ENCODE measurements around the gene ARPC5. TPM values are rescaled to one million over a fixed set of nuclear protein-coding genes. Genes with fewer than 3 reads are reported as not detected.

Gene ARPC5
- total RNA-seq, 1 experiment from 2014 or later = 68.8 TPM

GRCh38 chr1:183653876-183654451 is 18.4 kb upstream of the ARPC5 start:
- Histone ChIP-seq H3K9me3 (replicated peaks) (no peaks in the 10 kb centered on the region), H3K36me3 (no peaks in the 10 kb centered on the region), H3K27ac (no peak overlapping the region), H3K27me3 (no peaks in the 10 kb centered on the region), H3K4me1 (peaks cover 10% of the 10 kb centered on the region; the same call in 1 of the 2 replicates), H3K4me3 (no peak overlapping the region)
- DNase-seq = no peak

GRCh38 chr1:183653462-183653794 is 17.8 kb upstream of the ARPC5 start:
- H3K36me3 ChIP-seq = no peaks in the 10 kb centered on the region
- H3K27ac ChIP-seq = no peak overlapping the region
- DNase-seq = no peak
- no peaks in the 10 kb centered on the region for H3K9me3 ChIP-seq (replicated peaks)
- no peaks in the 10 kb centered on the region for H3K27me3 ChIP-seq
- no peak overlapping the region for H3K4me3 ChIP-seq
- H3K4me1 ChIP-seq = peaks cover 10% of the 10 kb centered on the region; the same call in 1 of the 2 replicates

GRCh38 chr1:183652547-183653461 is 17.2 kb upstream of the ARPC5 start, which contains the start of gene APOBEC4:
Gene APOBEC4, minus strand, starts transcription at chr1:183653316. Its CDS starts 4,535 bp downstream, at chr1:183648781.
- H3K4me1 ChIP-seq = peaks cover 10% of the 10 kb centered on the region; the same call in 1 of the 2 replicates
- H3K4me3 ChIP-seq = no peak within 1 kb of the TSS
- H3K36me3 ChIP-seq = no peaks in the 10 kb centered on the region
- H3K27ac ChIP-seq = no peak within 1 kb of the TSS
- DNase-seq = no peak
- H3K9me3 ChIP-seq (replicated peaks) = no peaks in the 10 kb centered on the region
- H3K27me3 ChIP-seq = no peaks in the 10 kb centered on the region

- H3K27ac ChIP-seq = no peak overlapping the region
- no peak for DNase-seq
- peaks cover 10% of the 10 kb centered on the region; the same call in 1 of the 2 replicates for H3K4me1 ChIP-seq
- no peaks in the 10 kb centered on the region for H3K27me3 ChIP-seq
- no peaks in the 10 kb centered on the region for H3K36me3 ChIP-seq
- H3K9me3 ChIP-seq (replicated peaks) = no peaks in the 10 kb centered on the region
- no peak overlapping the region for H3K4me3 ChIP-seq
Measured at GRCh38 chr1:183652107-183652506, 16.5 kb upstream of the ARPC5 start.

GRCh38 chr1:183651612-183652011 is 16.0 kb upstream of the ARPC5 start:
- no peak overlapping the region for H3K4me3 ChIP-seq
- H3K36me3 ChIP-seq = no peaks in the 10 kb centered on the region
- no peaks in the 10 kb centered on the region for H3K27me3 ChIP-seq
- no peak overlapping the region for H3K27ac ChIP-seq
- DNase-seq = no peak
- H3K4me1 ChIP-seq = peaks cover 10% of the 10 kb centered on the region; the same call in 1 of the 2 replicates
- H3K9me3 ChIP-seq (replicated peaks) = no peaks in the 10 kb centered on the region

- H3K27ac ChIP-seq = no peak overlapping the region
- DNase-seq = no peak
- H3K4me3 ChIP-seq = no peak overlapping the region
- no peaks in the 10 kb centered on the region for H3K36me3 ChIP-seq
- H3K27me3 ChIP-seq = no peaks in the 10 kb centered on the region
- no peaks in the 10 kb centered on the region for H3K9me3 ChIP-seq (replicated peaks)
- no peaks in the 10 kb centered on the region for H3K4me1 ChIP-seq
Measured at GRCh38 chr1:183648042-183648441, 12.5 kb upstream of the ARPC5 start.

- Histone ChIP-seq H3K27me3 (no peaks in the 10 kb centered on the region), H3K9me3 (replicated peaks) (no peaks in the 10 kb centered on the region), H3K4me3 (no peak overlapping the region), H3K27ac (no peak overlapping the region), H3K4me1 (no peaks in the 10 kb centered on the region), H3K36me3 (no peaks in the 10 kb centered on the region)
- no peak for DNase-seq
Measured at GRCh38 chr1:183646776-183647175, 11.2 kb upstream of the ARPC5 start.

GRCh38 chr1:183645531-183645930 is 9.9 kb upstream of the ARPC5 start:
- H3K27me3 ChIP-seq = no peaks in the 10 kb centered on the region
- H3K27ac ChIP-seq = no peak overlapping the region
- no peak for DNase-seq

GRCh38 chr1:183642166-183642565 is 6.6 kb upstream of the ARPC5 start:
- DNase-seq = no peak
- H3K36me3 ChIP-seq = no peaks in the 10 kb centered on the region
- no peaks in the 10 kb centered on the region for H3K9me3 ChIP-seq (replicated peaks)
- no peak overlapping the region for H3K4me3 ChIP-seq
- no peak overlapping the region for H3K27ac ChIP-seq
- H3K4me1 ChIP-seq = no peaks in the 10 kb centered on the region
- no peaks in the 10 kb centered on the region for H3K27me3 ChIP-seq

More at GRCh38 chr1:183645531-183645930, 9.9 kb upstream of the ARPC5 start:
- H3K4me1 ChIP-seq = no peaks in the 10 kb centered on the region
- H3K4me3 ChIP-seq = no peak overlapping the region
- H3K9me3 ChIP-seq (replicated peaks) = no peaks in the 10 kb centered on the region
- no peaks in the 10 kb centered on the region for H3K36me3 ChIP-seq

GRCh38 chr1:183640193-183640592 is 4.6 kb upstream of the ARPC5 start:
- no peak overlapping the region for H3K27ac ChIP-seq
- H3K4me1 ChIP-seq = no peaks in the 10 kb centered on the region
- no peaks in the 10 kb centered on the region for H3K9me3 ChIP-seq (replicated peaks)
- DNase-seq = no peak
- H3K36me3 ChIP-seq = no peaks in the 10 kb centered on the region
- no peak overlapping the region for H3K4me3 ChIP-seq
- no peaks in the 10 kb centered on the region for H3K27me3 ChIP-seq

GRCh38 chr1:183638649-183639387 is 3.2 kb upstream of the ARPC5 start:
- Histone ChIP-seq H3K27ac (no peak overlapping the region), H3K27me3 (no peaks in the 10 kb centered on the region), H3K36me3 (no peaks in the 10 kb centered on the region), H3K4me3 (no peak overlapping the region), H3K9me3 (replicated peaks) (no peaks in the 10 kb centered on the region), H3K4me1 (peaks cover 5% of the 10 kb centered on the region; the same call in 1 of the 2 replicates)
- no peak for DNase-seq

- no peaks in the 10 kb centered on the region for H3K9me3 ChIP-seq (replicated peaks)
- H3K27ac ChIP-seq = no peak overlapping the region
- no peak overlapping the region for H3K4me3 ChIP-seq
Measured at GRCh38 chr1:183636783-183637182, 1.2 kb upstream of the ARPC5 start.

GRCh38 chr1:183636334-183636682 is 725 bp upstream of the ARPC5 start:
- H3K27ac ChIP-seq = no peak overlapping the region

More at GRCh38 chr1:183636783-183637182, 1.2 kb upstream of the ARPC5 start:
- no peaks in the 10 kb centered on the region for H3K27me3 ChIP-seq
- peaks cover 5% of the 10 kb centered on the region; the same call in 1 of the 2 replicates for H3K4me1 ChIP-seq
- DNase-seq = no peak
- H3K36me3 ChIP-seq = 0 out of 2 replicates have a peak, but pooled peaks cover 2% of the 10 kb centered on the region

GRCh38 chr1:183635099-183635605 is 431 bp downstream of the ARPC5 start:
- Histone ChIP-seq H3K27ac (peak overlapping the region; percentile 13; the same call in 1 of the 2 replicates), H3K36me3 (0 out of 2 replicates have a peak, but pooled peaks cover 5% of the 10 kb centered on the region), H3K9me3 (replicated peaks) (no peaks in the 10 kb centered on the region), H3K27me3 (no peaks in the 10 kb centered on the region), H3K4me3 (peak overlapping the region; percentile 64), H3K4me1 (peaks cover 5% of the 10 kb centered on the region; the same call in 1 of the 2 replicates)
- DNase-seq = peak in 1 of 2 experiments; percentile 47

More at GRCh38 chr1:183636334-183636682, 725 bp upstream of the ARPC5 start:
- H3K9me3 ChIP-seq (replicated peaks) = no peaks in the 10 kb centered on the region
- peak overlapping the region; percentile 64 for H3K4me3 ChIP-seq
- 0 out of 2 replicates have a peak, but pooled peaks cover 2% of the 10 kb centered on the region for H3K36me3 ChIP-seq
- DNase-seq = no peak
- H3K27me3 ChIP-seq = no peaks in the 10 kb centered on the region
- peaks cover 5% of the 10 kb centered on the region; the same call in 1 of the 2 replicates for H3K4me1 ChIP-seq
